GM04504 (cell line): ENCODE measurements around the gene DOK1.

Experiments used
- DNase-seq: peaks from one replicate; pipeline ENCODE4 v3.0.0-alpha.2; 2012; ENCODE audit warnings: low read depth

DOK1 gene

GRCh38 chr2:74603282-74604000 lies 48.9 kb downstream of the DOK1 start:
- no peak for DNase-seq

GRCh38 chr2:74606927-74607326 lies 52.4 kb downstream of the DOK1 start:
- no peak for DNase-seq
